HG03378 (cell line): ENCODE measurements around the gene TM4SF18.
"Not testable (repeated sequence)": the region's sequence is repeated elsewhere in the genome, so short reads cannot be mapped to it uniquely, and the experiment has no call there.

Experiments
- ATAC-seq: cut with Tn5 transposase; IDR thresholded peaks from one replicate; pipeline ENCODE4 v1.9.1; 2021; ENCODE audit warnings: mild to moderate bottlenecking, moderate library complexity; ENCODE audit not compliant: unreplicated experiment

TM4SF18 gene

DNA sequence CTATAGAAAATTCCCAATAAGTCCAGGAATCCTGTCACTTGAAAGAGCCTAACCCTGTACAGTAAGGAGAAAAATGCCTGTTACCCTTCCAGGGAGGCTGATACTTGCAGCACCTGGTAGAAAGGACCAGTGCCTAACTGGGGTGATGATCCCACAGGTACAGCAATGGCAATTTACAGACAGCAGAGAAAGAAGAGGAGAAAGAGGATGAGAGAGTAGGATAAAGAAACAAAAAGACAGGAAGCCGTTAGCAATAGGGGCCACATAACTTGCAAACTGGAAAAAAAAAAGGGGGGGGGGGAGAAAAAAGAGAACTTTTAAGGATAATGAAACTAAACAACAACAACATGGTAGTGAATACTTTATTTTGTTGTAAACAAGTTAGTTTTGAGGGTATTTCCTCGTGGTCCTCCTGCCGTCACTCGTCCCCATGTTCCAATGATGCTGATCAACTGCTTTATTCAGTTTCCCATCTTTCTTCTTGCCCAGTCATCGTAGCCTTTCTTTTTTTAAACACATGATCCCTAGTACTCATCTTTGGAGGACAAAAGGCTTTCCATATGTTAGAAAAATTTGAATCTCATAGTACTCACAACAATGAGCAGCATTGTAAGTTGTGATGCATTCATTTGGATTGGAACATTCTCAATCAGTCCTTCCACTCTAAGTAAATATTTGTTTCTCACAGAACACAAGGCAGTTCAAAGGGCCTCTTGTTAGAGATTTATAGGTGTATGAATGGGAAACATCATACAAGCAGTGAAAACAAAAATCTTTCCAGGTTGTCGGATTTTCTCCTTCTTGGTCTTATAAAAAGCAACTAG, 35.5 kb upstream of the TM4SF18 start:
- no peak for ATAC-seq

DNA sequence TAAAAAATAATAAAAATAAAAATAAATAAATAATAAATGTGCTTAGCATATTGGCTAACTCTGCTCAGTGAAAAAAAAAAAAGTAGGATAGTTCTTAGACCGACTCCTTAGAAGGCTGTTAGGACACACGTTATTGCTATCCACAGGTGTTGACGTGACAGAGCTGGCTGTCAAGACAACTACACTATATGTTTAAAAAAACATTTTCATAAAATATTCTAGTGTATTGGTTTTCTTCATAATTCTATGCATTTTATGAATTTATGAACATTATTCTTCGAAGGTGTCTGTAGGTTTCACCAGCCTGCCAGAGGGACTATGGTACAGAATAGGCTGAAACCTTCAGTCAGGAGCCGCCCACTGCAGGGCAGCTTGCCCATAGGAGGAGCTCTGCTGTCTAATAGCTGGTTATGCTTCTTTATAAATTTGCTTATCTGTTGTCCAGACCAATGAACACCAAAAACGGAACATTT, 34.8 kb upstream of the TM4SF18 start:
- ATAC-seq, result no peak

DNA sequence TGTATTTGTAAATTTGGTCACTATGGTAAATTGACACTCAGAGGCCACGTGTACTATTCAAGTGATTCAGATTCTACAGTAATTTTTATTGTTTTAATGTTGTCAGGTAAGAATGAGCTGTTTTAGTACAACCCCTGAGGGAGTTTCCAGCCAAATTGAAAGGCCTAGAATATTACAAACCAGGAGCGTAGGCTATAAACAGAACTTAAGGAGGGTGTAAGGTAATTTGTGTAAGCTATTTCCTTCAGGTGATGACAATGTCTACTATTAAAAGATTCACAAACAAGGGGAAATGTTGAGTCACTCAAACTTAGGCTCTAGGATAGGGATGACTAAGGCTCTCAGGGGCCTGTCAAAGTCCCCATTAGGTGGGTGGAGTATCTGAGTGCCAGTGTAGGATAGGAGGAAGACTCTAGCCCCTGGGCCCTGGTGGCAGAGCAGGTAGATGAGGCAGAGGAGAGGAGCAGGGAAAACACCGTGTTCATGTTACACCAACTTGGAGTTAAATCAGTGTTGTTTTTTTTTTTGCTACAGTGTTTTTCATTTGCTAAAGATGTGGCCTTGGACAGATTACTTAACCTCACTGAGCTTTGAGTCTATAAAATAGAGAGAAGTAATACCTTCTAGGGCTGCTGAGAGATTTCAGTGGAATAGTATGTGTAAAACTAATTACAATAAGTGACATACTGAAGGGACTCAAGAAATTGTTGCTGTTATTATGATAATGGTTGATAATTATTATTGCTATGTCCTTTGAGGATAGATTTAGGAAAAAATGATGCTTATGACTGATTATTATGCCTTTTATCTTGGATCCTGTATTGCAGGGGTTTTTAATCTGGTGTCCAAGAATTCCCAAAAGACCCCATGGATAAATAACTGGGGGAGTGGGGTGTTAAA, 33.8 kb upstream of the TM4SF18 start:
- no peak for ATAC-seq

DNA sequence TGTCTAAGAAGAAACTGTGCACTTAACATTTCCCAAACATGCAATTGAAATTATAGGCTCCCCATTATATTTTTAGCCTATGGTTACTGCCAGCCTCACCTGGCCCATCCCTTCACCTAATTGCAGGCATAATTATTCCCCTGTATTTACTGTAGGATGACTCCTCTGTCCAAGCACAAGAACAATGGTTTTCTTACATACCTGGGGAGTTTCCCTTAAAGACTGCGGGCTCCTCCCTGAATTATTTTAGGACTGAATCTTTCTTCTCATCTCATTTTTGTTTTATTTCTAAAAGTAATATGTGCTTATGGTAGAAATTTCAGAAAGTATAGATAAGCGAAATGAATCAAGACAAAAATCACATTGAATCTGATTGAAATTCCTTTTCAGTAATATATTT, 32.6 kb upstream of the TM4SF18 start:
- no peak for ATAC-seq

DNA sequence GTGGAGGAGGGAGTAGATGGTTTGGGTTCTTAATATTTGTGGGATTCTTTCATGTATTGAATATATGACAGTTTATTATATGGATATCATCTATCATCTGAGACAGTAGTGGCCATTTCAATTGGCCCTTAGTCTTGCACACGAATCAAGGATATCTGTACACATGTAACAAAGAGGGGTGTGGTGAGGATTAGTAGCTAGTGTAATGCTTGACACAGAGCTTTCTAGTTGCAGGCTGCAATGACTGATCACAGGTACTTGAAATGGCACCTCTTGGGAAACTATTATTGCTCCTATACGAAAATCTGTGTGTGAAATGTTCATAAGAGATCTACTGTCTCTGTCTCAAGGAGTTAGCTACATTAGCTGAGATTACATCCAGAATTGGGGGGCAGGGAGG, 31.2 kb upstream of the TM4SF18 start:
- ATAC-seq, result no peak

DNA sequence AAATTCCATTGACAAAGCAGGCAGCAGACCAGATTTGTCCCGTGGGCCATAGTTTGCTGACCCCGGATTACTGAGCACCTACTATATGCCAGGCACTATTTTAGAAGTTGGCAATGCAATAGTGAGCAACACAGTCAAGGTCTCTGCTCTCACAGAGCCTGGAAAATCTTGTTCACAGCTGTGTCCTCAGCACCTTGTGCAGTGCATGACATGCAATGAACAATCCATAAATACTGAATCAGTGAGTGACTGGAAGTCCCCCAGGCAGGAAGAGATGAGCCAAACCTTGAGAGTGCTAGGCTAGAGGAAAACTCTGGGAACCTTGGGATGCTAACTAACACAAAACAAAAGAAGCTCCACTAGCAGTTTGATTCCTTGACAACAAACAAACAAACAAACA, 29.6 kb upstream of the TM4SF18 start:
- no peak for ATAC-seq

DNA sequence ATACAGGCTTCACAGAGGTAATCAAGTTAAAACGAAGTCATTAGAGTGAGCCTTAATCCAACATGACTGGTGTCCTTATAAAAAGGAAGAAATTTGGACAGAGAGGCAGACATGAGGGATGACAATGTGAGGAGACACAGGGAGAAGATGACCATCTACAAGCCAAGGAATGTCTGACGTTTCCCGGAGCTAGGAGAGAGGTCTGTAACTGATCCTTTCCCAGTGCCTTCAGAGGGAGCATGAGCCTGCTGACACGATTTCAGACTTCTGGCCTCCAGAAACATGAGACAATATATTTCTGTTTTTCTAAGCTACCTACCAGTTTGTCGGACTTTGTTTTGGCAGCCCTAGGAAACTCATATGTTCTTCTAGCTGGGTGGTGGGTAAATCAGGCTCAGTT, 28.9 kb upstream of the TM4SF18 start:
- ATAC-seq, result no peak

DNA sequence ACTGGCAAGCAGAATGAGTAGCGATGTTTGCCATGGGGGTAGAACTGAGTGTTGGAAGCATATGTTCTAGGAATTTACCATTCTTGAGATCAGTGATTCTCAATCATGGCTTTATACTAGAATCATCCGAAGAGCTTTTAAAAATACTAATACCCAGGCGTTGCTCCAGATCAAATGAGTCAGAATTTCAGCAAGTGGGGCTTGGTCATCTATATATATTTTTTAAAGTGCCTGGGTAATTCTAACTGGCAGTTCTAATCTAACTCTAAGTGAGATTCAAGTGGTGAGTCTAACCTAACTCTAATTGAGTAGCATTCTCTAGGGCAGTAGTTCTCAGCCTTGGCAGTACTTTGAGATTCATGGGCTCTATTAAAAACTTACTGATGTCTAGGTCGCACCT, 23.2 kb upstream of the TM4SF18 start:
- no peak for ATAC-seq

DNA sequence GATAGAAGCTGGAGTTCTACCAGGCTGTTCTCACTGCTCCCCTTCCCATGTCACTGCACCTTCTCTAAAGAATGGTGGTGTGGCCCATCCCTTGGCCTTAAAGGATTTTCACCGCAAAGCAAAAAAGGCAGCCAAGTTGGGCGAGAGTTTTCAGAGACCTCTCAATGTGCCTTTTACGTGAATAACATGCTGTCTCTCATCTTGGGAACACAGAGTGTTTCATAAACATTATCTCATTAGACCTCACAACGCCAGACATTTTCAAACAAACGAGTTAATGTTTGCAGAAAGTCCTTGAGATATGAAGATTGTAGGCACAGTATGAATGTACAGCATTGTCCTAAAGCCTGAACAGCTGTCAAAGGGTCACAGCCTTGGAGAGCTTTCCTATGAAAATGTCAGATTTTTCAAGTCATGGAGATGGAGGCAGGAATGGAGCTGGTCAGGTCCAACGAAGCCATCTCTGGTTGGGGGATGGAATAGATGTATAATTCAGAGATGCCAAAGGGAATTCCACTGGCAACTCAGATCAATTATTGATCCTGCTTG, 22.7 kb upstream of the TM4SF18 start:
- ATAC-seq, result no peak

DNA sequence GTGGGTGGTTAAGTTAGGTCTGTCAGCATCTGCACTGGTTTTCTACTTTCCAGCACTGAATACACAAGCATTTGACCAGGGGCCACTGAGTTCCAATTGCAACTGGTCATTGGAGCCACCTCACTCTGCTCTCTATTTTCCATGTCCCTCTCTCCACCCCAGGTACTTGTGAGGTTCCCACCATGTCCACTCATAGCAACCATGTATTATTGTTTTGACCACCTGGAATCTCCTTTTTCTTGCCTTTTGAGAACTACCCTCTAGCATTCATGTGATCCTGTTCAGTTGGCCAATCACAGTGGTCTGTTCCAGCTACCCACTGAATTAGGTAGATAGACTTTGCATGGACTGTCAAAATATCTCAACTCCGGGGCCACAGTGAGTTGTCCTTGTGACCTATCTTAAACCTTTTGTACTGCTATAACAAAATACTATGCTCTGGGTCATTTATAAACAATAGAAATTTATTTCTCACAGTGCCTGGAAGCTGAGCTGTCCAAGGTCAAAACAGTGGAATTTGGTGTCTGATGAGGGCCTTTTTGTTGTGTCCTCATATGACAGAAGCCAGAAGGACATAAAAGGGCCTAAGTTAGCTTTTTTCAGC, 20.2 kb upstream of the TM4SF18 start:
- ATAC-seq, result no peak

DNA sequence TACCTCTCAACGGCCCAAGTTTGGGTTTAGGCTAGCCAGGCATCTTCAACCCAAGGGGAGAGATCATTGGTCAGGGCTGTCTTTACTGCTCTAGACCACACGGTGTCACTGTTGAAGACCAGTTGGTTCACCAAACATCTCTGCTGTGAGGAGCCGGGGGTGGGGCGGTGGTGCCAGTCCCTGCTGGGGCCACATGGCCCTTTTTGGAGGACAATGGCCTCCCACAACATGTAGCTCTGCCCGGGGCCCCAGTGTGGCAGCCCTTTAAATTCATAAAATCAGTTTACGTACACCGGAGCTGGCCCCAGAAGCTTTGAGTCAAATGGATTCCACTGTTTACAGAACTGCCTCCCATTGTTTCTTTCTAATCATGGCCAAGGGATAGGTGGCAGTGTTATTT, 19.1 kb upstream of the TM4SF18 start:
- peak; percentile 93 for ATAC-seq

DNA sequence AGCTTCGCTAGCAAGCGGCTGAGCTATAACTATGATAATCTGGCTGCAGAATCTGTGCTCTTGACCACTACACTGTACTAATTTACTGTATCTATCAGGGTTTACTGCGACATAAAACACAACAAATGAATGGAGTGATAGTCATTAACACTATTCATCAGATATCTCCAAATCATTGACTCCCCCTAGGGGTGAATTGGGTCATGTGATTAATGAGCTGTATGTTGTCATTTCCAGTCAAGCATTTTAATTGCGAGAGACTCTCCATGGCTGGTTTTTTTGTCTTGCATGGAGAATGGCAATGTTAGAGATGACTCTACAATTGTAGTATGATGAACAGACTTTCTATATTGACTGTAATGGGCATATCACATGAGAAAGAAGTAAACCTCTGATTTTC, 10.5 kb upstream of the TM4SF18 start:
- no peak for ATAC-seq

DNA sequence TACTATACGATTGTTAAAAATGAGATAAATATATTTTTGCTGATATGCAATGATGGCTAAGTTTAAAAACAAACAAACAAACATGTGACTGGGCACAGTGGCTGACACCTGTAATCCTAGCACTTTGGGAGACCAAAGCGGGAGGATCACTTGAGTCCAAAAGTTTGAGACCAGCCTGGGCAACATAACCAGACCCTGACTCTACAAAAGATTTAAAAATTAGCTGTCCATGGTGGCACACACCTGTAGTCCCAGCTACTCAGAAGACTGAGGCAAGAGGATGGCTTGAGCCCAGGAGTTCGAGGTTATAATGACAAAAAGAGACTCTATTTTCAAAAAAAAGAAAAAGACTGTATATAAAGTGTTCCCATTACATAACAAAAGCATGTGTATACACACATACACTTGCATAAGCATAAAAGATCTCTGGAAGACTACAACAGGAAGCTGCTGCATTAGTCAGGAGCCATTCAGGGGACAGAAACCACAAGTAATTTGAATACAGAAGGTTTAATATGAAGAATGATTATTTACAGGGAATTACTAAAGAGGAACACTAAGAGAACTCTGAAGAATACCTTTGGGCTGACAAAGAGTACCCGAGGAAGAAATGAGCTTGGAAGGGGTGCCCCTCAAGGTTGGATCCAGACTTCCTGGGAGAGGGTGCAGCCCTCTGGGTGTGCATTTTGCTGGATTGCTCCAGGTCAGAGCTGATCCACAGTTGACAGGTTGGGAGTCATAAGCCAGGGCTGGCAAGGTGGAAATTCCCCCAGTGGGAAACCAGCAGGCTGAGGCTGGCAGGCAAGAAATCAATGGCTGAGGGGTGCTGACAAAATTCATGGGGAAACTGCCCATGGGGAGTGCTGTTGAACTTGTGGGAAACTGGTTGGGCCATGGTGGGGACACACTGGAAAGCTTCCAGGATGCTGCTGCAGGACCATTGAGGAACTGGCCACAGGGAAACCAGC, 9.3 kb upstream of the TM4SF18 start:
- no peak for ATAC-seq

DNA sequence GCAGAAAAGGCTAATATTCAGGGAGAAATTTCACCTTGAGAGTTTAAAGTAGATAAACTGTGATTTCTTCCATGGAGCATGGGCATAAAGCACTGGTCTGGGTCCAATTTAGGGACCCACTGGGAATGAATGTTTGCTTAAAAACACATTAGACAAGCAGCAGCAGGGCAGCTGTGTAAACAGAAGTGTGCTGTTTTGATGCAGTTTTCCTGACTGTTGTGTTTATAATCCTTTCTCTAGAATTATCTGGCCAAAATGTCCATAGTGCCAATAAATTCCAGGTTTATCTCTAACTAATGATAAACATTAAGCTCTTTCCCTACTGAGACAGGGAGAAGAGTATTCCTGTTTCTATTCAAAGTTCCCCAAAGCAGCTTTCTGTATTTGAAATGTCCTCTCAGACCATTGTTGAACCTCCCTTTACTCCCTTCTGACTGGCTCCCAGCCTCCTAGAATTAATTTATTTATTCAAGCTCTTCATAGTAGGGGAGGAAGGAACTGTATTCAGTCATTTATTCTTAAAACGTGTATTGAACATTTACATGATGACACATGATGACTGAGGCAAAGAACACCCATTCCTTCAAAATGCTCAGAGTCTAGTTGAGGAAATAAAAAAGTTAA, 7.0 kb upstream of the TM4SF18 start:
- ATAC-seq, result no peak

DNA sequence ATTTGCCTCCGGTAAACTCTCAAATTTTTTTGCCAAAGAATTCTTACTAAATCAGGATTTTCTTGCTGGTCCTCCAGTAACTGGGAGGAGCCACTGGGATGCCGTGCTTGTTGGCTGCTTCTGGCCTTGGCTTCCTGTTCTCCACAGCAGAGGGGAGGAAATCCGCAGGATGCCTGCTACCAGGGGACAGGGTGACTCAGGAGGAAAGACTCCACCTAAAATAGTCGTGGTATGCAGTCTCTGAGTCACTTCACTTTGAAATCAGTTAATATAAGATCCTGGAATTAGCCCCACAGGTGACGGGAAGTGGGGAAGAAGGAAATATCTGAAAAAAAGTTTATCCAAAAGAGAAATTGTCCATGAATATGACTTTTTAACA, 6.5 kb upstream of the TM4SF18 start:
- ATAC-seq, result no peak

DNA sequence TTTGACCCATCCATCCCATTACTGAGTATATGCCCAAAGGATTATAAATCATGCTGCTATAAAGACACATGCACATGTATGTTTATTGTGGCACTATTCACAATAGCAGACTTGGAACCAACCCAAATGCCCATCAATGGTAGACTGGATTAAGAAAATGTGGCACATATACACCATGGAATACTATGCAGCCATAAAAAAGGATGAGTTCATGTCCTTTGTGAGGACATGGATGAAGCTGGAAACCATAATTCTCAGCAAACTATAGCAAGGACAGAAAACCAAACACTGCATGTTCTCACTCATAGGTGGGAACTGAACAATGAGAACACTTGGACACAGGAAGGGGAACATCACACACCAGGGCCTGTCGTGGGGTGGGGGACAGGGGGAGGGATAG, 4.0 kb upstream of the TM4SF18 start:
- not testable (repeated sequence) for ATAC-seq

DNA sequence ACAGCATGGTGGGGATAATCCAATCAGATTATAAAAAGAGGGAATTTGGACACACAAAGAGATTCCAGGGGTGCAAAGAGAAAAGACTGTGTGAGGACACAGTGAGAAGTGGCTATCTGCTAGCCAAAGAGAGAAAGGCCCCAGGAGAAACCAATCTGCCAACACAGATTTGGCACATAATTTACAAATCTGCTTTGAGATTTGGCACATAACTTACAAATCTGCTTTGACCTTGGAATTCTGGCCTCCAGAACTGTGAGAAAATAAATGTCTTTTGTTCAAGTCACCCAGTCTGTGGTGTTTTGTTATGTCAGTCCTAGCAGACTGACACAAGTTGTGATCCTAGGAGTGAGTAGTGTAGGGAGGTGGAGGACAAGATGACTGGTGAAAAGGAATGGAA, 3.5 kb upstream of the TM4SF18 start:
- ATAC-seq, result no peak

DNA sequence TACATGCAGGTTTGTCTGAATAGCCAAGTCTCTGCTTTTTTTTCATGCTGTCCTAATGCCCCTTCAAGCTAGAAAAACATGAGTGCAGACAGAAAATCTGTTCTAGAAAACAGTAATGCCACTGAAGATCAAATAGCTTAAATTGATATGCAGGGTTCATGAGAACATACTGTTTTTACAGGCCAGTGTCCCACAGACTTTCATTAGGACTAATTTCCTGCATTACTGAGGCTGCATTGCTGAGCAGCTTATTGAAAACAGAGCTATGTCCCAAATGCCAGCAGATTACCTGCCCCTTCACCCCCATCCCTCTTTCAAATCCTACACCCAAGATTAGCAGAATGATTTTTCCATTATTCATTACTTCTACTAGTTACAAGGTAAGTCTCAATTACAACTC, 665 bp downstream of the TM4SF18 start:
- ATAC-seq, result no peak

DNA sequence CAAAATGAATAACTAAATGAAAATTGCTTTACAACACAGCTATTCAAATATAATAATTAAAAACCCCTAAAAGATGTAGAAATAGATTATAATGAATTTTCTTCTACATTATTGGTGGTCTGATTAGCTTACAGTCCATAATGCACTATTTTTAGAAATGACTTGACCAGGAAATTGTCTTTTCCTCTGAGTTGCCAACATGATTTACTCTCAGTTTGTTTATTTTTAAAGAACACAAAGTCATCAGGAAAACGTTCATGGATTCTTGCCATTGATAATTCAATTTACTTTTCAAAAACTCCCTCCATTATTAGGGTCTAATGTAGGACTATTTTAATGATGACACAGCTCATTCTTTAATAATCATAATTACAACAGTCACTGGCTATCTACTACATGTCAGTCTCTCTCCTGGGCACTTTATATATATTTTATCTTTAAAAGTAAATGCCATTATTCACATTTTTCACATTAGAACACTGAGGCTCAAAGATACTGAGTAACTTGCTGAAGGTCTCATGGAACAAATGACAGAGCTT, 1.1 kb downstream of the TM4SF18 start:
- ATAC-seq, result no peak
